Measurements from ENCODE around the gene CACNG3.
"Not testable (repeated sequence)": the region's sequence is repeated elsewhere in the genome, so short reads cannot be mapped to it uniquely, and the experiment has no call there.

Gene CACNG3

DNA sequence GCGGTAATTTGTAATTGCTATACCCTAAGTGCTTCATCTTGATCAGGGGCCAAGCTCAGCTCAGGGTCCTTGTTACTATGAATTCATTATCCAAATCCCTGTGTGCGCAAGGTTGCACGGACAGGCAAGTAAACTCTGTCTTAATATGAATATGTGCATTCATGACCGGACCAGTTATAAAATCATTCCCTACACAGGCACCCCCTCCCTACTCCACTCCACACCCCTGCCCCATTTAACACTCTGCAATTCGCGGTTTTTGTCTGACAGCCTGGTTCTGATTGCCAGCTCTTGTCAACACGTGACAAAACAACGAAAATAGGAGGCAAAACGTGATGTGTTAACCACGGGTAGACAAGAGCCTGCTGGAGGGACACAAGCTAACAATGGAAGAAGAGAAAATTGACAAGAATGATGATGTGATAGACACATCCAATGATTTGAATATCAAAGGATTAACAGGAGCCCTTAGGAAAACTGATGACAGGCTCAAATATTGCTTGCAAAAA, 76.5 kb downstream of the CACNG3 start:
- no peak for DNase-seq (ENCODE audit: low spot score)

DNA sequence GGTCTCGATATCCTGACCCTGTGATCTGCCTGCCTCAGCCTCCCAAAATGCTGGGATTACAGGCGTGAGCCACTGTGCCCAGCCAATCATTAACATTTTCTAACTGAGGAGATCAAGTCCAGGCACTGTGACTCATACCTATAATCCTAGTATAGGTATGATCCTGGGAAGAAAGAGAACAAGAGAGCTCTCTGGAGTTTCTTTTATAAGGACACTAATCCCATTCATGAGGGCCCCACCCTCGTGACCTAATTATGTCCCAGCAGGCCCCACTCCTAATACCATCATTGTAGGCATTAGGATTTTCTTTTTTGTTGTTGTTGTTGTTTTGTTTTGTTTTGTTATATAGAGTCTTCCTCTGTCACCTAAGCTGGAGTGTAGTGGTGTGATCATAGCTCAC, 80.4 kb downstream of the CACNG3 start:
- DNase-seq (ENCODE audit: low spot score) = no peak

DNA sequence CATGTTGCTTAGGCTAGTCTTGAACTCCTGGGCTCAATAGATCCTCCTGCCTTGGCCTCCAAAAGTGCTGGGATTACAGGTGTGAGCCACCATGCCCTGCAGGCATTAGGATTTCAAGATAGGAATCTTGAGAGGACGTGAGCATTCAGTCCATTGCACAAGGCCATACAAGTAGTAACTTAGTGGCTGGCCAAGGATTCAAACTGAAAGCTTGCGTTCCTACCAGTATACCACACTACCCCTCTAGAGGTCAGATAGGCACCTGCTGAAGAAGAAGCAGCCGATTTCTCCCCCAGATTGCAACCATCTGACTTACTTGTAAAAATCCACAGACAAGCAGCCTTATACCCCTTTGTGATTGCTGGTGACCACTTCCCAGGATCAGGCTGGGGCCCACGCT, 80.9 kb downstream of the CACNG3 start:
- no peak for DNase-seq (ENCODE audit: low spot score)

DNA sequence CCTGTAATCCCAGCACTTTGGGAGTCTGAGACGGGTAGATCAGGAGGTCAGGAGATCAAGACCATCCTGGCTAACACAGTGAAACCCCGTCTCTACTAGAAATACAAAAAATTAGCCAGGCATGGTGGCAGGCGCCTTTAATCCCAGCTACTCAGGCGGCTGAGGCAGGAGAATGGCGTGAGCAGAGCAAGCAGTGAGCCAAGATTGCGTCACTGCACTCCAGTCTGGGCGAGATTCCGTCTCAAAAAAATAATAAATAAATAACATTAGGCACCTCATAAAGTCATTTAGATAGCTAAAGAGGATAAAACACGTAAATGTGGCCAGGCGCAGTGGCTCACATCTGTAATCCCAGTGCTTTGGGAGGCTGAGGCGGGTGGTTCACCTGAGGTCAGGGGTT, 87.7 kb downstream of the CACNG3 start:
- not testable (repeated sequence) for DNase-seq (ENCODE audit: low spot score)

DNA sequence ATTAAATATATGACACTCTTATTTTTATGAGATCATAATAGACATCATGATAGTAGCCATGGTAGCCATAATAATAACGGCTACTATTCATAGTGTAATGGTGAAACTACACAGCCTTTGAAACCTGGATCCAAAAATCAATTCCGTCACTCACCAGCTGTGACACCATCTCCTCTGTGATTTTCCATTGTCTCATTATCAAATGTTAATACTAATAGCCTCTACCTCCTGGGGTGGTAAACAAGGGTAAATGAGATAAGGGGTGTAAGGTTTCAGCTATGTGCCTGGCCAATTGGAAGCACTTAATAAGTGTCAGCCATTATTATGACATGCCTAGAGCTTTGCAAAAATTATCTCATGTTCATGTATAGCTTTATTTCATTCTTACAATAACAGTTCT, 88.6 kb downstream of the CACNG3 start:
- no peak for DNase-seq (ENCODE audit: low spot score)

DNA sequence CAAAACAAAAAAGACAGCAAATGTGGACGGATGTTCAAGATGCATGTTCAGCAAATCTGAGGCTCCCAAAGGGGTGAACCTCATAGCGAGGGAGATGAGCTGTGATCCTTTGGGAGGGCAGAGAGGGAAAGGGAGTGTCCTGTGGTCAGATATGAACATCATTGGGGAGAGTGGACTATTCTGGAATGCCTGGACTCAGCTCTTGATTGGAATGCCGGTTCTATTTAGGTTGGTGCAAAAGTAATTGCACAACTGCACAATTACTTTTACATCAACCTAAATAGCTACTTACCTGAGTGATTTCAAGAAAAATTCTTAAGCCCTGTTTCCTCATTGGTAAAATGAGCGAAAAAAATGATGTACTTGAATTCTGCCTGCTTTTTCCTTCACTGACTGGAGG, 89.6 kb downstream of the CACNG3 start:
- no peak for DNase-seq (ENCODE audit: low spot score)

DNA sequence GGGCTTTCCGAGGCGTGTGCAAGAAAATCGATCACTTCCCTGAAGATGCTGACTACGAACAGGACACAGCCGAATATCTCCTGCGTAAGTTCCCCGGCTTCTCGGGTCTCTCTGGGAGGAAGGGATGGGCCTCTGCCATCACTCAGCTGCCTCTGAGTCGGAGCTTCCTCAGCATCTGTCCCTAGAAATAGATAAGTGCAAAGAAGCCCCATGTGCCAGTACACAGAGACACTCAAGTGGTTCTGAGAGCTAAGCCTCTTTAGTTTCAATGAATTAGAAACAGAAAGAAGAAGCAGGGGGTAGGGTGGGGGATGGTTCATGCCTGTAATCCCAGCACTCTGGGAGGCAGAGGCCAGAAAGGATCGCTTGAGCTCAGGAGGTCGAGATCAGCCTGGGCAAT, 90.6 kb downstream of the CACNG3 start:
- no peak for DNase-seq (ENCODE audit: low spot score)

DNA sequence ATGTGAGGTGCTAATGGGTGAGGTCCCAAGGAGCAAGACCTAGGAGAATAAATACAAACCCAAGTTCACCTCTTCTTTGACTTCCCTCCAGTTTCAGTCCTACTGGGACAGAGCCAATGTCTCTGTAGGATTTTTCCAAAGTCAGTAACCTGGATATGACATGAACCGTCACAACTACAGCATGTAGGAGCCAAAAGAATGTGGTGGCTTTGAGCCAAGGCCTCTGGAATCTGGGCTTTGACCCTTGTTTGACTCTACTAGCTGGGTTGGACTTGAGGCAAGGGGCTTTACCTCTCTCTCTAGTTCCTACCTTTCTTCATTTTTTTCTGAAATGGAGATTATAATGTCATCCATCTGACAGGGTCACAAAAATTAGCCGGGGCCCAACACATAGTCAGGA, 91.4 kb downstream of the CACNG3 start:
- no peak for DNase-seq (ENCODE audit: low spot score)

DNA sequence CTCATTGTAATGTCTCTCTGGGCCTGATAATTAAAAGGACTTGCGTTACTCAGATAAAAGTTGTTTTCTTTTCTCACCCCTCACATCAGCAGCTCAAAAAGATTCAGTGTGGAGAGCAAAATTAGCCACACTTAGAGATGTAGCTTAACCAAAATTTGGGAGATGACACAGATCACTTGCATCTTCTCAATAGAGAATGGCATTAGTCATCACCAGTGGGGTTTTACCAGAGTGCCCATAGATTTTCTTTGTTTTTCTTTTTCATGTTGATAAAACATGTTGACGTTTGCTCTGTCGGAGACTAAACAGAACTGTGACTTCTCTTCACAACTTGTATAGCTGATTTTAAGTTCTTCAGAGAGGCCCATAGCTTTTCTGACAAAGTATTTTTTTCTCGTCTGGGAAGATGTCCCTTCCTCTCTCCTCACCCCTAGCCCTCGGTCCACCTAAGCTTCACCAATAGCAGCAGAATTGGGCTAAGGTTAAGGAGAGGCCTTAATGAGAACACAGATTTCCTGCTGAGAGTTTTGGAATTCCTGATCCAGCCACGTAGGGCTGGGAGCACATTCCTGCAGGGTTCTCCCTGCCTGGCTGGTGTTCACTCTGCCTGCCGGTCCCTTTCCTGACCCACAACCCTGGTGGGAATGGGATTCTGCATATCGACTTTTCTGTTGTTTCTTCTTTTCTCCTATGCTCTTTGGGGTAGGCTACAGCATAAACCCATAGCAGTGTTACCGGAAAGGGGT, 92.6 kb downstream of the CACNG3 start:
- DNase-seq (ENCODE audit: low spot score) = no peak

DNA sequence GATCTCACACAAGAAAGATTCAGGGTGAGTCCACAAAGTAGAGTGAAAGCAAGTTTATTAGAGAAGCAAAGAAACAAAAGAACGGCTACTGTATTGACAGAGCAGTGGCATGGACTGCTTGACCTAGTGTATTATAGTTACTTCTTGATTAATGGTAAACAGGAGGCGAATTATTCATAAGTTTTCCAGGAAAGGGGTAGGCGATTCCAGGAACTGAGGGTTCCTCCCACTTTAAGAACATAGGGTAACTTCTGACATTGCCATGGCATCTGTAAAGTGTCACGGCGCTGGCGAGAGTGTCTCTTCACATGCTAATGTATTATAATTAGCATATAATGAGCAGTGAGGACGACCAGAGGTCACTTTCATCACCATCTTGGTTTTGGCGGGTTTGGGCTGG, 93.2 kb downstream of the CACNG3 start:
- DNase-seq (ENCODE audit: low spot score) = no peak

DNA sequence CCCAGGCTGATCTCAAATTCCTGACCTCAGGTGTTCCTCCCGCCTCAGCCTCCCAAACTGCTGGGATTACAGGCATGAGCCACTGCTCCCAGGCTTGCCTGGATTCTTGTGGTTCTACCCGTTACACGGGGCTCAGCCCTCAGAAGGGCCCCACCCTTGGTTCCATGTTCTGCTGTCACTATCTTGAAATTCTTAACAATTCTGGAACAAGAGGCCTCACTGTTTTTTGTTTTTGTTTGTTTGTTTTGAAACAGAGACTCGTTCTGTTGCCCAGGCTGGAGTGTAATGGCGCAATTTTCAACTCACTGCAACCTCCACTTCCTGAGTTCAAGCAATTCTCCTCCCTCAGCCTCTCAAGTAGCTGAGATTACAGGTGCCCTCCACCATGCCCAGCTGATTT, 96.6 kb downstream of the CACNG3 start:
- no peak for DNase-seq (ENCODE audit: low spot score)

DNA sequence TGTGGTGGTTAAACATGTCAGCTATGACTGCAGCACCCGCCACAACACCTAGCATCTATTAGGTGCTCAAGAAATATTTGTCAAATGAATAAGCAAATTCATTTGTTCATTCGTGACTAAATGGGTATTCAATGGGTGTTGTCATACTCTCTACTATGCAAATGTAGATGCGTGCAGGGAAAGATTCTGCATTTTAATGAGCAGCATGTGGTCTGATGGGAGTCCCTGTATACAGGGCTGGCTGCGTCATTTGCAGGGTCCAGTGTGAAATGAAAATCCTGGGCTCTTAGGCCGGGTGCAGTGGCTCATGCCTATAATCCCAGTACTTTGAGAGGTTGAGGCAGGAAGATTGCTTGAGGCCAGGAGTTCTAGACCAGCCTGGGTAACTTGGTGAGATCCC, 97.5 kb downstream of the CACNG3 start:
- no peak for DNase-seq (ENCODE audit: low spot score)

DNA sequence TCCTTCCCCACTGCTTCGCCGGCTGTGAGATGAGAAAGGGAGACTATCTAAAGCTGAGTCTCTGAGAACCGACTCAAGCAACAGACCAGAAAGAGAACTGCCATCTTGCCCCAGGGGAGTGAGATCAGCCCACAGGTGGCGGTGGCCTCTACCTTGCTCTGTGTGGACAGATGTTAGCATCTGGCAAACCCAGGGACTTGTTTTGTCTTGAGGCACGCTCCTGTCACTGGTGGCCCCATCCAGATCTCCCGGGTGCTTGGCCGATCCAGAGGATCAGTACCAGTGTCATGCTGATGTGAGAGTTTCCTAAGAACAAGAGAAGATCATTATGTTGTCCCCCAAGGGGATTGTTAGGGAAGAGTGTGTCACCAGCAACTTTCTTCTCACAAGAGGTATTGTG, 101.4 kb downstream of the CACNG3 start:
- DNase-seq (ENCODE audit: low spot score) = peak; percentile 8

DNA sequence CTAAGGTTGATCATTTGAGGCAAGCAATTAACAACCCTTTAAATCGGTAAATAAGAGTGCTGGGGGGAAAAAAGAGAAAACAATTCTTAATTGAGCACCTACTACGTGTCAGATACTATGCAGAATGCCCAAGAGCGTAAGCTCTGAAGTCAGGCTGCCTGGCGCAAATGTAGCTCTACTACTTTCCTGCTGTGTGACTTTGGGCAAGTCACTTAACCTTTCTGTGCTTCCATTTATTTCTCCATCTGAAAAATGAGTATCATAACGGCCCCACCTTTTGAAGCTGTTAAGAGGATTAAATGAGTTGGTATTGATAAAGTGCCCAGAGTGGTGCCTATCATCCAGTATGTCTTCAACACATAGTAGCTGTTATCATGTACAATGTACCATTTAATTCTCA, 102.0 kb downstream of the CACNG3 start:
- no peak for DNase-seq (ENCODE audit: low spot score)

DNA sequence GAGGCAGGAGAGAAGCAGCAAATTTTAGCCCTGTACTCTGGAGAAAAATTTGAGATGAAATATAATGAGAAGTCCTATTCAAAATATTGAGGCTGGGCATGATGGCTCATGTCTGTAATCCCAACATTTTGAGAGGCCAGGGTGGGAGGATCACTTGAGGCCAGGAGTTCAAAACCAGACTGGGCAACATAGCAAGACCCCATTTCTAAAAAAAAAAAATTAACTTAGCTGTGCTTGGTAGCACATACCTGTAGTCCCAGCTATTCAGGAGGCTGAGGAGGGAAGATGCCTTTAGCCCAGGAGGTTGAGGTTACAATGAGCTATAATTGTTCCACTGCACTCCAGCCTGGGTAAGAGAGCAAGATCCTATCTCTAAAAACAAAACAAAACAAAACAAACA, 103.4 kb downstream of the CACNG3 start:
- no peak for DNase-seq (ENCODE audit: low spot score)

DNA sequence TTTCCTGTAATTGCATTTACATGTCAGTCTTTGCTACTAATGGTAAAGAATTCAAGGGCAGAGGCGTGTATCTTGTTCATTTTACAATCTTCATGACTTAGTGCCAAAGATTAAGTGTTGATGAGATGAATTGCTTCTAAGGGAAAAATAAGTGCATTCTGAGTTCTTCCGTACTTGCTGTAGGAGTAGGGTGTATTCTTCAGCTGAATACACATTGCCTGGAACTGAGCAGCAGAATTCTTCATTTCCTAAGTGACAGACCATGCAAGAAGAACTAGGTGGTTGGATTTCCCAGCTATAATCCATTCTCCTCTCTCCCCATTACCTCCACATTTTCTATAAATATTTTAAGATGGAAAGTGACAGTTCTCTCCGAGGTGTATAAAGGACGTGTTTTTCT, 104.8 kb downstream of the CACNG3 start:
- DNase-seq (ENCODE audit: low spot score) = no peak

DNA sequence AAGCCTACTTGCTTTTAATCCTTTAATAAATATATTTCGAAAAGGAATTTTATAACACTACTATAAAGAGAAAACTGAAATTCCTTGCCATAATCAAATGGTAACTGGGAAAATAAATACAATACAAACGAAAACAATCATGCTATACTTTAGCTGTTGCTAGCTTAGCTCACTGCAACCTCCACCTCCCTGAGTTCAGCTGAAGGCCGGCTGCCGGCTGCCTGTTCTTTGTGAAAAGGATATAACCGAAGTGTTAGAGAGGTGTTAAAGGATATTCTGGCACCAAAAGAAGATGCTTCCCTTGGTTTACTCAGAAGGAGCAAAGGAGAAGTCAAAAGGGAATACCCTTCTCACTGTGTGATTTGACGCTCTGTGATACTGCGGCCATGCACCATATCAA, 108.5 kb downstream of the CACNG3 start:
- no peak for DNase-seq (ENCODE audit: low spot score)

DNA sequence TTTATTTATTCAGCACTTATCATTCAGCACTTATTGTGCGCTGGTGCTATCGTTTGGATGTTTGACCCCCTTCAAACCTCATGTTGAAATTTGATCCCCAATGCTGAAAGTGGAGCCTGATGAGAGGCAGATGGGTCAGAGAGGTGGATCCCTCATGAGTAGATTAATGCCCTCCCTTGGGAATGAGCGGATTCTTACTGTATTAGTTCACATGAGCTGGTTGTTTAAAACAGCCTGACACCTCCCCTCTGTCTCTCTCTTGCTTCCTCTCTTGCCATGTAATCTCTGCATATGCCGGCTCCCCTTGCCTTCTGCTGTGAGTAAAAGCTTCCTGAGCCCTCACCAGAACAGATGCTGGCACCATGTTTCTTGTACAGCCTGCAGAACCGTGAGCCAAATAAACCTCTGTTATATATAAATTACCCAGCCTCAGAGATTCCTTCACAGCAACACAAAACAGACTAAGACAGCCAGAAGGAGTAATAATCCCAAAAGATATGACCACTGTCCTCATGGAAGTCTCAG, 111.1 kb downstream of the CACNG3 start:
- DNase-seq (ENCODE audit: low spot score) = no peak

DNA sequence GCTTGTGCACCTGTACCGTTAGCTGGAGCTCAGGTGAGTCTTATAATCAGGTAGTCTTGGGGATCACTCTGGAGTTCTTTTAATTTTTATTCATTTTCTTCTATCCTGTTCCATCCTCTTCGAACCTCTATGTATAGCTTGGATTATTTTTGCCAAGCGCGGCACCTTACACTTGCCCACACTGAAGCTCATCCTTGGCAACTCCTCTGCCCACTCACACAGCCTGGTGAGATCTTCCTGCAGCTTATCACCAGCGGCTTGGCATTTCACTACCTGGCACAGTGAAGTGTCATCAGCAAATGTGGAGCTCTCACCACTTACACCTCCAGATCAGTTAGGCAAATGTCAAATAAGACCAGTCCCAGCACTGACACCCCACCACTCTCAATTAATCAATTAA, 116.7 kb downstream of the CACNG3 start:
- DNase-seq (ENCODE audit: low spot score) = no peak

DNA sequence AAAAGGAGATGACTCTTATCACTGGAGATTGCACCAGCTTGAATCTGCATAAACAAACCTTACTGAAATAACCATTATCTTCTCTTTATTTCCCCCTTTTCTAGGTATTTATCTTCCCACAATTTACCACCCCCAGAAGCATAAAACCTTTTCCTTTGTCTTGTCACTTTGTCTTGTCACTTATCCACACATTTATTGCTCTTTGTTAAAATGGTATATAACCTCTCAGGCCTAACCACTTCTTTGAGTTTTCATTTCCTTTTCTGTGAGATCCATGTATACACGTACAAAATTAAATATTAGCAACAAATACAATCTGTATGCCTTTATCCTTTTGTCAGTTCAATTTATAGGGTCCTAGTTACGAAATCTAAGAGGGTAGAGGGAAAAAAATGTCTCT, 122.9 kb downstream of the CACNG3 start:
- no peak for DNase-seq (ENCODE audit: low spot score)

DNA sequence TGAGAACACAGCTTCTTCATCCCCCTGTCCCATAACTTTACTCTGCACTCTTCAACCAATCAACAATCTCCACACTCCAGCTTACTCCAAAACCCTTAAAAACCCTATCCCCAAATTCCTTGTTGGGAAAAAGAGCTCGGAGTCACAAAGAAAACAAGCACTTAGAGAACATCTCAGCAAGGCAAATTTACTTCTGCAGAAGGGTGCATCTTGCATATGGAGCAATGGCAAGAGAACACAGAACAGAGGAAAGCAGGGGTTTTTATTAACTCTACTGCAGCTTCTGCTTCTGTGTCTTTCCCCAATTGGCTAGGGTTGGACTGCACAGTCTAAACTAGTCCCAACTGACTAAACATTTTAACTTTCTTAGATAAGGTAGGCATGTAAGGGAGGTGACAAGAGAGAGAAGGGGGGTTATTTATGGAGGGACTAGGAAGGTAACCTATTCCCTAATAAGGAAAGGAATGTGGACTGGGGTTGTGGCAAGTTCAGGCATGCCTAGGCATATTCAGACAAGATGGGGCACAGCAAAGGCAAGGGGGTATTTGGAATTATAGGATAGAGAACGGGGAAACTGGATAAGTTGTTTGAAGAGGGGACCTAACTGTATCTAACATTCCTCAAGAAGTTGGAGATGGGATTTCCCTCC, 125.5 kb downstream of the CACNG3 start:
- no peak for DNase-seq (ENCODE audit: low spot score)

DNA sequence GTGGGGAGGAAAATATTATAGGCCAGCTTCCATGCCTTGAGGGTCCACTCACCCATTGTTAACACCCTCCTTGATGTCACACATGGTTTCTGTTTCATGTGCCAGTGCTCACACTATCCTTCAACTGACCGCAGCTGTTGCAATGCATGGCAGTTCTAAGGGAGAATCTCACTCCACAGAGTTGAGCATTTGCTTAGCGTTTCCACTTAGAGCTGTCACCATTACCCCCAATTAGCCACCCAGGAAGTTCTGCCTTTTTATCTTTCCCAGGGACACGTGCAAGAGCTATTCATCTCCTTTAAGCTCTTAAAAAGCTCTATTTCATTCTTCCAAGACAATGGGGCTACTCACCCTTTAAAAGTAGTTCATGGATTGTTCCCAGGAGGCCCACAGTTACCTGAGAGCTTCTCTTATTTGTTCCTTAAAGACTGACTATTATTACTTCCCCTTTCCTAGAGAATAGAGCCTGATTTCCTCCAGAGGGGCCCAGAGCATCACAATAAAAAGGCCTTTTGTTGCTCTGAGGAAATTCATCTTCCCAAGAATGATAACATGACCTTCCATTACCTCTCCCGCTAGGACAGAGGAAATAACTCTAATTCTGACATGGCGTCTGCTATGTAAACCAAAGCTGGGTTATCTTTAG, 126.8 kb downstream of the CACNG3 start:
- DNase-seq (ENCODE audit: low spot score) = no peak

DNA sequence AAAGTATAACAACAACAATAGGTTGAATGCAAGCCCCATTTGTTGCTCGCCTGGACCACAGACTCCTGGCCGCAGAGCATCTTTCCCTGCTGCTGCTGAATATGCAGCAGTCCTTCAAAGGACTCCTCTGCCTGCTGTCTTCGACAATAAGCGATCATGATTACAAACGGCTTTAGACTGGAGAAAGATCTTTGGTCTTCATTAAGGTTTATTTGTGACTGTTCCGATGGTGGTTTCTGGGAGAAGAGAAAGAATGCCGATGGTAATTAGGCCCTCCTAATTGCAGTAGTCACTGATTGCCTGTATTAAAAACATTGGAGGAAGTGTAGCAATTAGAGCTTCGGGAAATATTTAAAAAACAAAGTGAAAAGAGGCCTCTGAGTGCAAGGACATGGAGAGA, 138.2 kb downstream of the CACNG3 start:
- DNase-seq (ENCODE audit: low spot score) = no peak

Data from NAMALWA (cell line).